ENCODE measurements around the gene CDO1.

DNA sequence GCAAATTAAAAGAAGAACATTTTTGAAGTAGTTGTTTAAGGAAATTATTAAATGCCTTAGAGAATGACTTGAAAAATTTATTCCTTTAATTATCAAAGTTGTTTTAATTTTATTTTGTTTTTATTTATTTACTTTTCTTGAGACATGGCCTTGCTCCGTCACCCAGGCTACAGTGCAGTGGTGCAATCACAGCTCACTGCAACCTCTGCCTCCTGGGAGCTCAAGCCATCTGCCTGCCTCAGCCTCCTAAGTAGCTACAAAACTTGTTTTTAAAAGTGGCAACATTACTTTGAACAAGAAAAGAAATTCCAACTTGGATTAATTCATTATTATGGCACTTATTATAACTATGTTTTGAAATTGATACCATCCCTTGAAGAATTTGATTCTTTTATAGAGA is 29.0 kb downstream of the CDO1 start:
- TF ChIP-seq, protein P1, sequence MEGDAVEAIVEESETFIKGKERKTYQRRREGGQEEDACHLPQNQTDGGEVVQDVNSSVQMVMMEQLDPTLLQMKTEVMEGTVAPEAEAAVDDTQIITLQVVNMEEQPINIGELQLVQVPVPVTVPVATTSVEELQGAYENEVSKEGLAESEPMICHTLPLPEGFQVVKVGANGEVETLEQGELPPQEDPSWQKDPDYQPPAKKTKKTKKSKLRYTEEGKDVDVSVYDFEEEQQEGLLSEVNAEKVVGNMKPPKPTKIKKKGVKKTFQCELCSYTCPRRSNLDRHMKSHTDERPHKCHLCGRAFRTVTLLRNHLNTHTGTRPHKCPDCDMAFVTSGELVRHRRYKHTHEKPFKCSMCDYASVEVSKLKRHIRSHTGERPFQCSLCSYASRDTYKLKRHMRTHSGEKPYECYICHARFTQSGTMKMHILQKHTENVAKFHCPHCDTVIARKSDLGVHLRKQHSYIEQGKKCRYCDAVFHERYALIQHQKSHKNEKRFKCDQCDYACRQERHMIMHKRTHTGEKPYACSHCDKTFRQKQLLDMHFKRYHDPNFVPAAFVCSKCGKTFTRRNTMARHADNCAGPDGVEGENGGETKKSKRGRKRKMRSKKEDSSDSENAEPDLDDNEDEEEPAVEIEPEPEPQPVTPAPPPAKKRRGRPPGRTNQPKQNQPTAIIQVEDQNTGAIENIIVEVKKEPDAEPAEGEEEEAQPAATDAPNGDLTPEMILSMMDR (conservative IDR thresholded peaks at IDR 0.05 in 1 of 2, IDR thresholded peaks at IDR 0.05 in 1 of 2; ENCODE audit: extremely low read depth in 1 of 2, insufficient read depth in 1 of 2, low read depth in 1 of 2, low read length in 2 of 2), result no peak
- TF ChIP-seq EZH2 (IDR thresholded peaks at IDR 0.05; ENCODE audit: borderline replicate concordance, low read length), result no peak

Data from mammary epithelial cell (primary cell).